Ovary (tissue), 3 donors: ENCODE data around the gene IGFL3.

Experiments used
- EP300 ChIP-seq: sonication (generic); formaldehyde crosslinking; IDR thresholded peaks from one replicate; pipeline ENCODE4 v1.6.1; 2017; ENCODE audit warnings: antibody characterized with exemption
- POLR2A ChIP-seq: fragments of 450-650 bp; IDR thresholded peaks from one replicate; pipeline ENCODE4 v1.6.1; 2017; ENCODE audit warnings: antibody characterized with exemption, mild to moderate bottlenecking, moderate library complexity
- TF ChIP-seq, protein P1 (sequence below), 3 donors: fragments of 450-650 bp in 2 of 3; fragments of 200-600 bp in 1 of 3; IDR thresholded peaks; one replicate each; pipeline versions ENCODE4 v1.5.1 to v1.8.0; 2016 to 2022; ENCODE audit warnings: antibody characterized with exemption in 3 of 3, mild to moderate bottlenecking in 1 of 3
- donor health status: DM: no; HTN: no; CAD: no.

DNA sequence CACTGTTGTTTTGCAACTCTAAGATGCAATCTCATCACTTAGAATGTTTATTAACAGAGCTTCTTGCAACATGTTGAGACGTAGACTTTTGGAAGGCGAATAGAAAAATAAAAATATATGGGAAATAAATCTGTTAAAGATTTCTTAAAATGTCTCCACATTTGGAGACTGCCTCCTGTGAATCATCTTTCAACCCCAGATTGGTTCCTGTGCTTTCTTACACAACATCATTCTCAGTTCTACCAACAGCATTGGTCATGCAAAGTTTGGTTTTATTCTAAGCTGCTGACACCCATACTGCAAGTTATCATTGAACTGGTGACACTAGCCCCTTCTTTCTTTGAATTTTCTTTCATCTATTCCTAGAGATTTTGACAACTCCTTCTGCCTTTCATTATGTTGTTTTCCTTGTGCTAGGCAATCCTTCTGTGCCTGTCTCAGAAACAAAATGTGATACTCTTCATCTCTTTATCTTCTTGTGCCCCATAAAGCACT is 1.6 kb upstream of the IGFL3 start:
- TF ChIP-seq, protein P1, sequence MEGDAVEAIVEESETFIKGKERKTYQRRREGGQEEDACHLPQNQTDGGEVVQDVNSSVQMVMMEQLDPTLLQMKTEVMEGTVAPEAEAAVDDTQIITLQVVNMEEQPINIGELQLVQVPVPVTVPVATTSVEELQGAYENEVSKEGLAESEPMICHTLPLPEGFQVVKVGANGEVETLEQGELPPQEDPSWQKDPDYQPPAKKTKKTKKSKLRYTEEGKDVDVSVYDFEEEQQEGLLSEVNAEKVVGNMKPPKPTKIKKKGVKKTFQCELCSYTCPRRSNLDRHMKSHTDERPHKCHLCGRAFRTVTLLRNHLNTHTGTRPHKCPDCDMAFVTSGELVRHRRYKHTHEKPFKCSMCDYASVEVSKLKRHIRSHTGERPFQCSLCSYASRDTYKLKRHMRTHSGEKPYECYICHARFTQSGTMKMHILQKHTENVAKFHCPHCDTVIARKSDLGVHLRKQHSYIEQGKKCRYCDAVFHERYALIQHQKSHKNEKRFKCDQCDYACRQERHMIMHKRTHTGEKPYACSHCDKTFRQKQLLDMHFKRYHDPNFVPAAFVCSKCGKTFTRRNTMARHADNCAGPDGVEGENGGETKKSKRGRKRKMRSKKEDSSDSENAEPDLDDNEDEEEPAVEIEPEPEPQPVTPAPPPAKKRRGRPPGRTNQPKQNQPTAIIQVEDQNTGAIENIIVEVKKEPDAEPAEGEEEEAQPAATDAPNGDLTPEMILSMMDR (IDR thresholded peaks at IDR 0.05): no peak
- TF ChIP-seq EP300 (no peak), POLR2A (no peak)
